Right hindlimb (tissue), 1 donor: Measurements from ENCODE around the gene SORCS2.

Source experiments
- DNase-seq: peaks from one replicate; pipeline ENCODE4 v3.0.0-alpha.2; 2018

SORCS2 gene

DNA sequence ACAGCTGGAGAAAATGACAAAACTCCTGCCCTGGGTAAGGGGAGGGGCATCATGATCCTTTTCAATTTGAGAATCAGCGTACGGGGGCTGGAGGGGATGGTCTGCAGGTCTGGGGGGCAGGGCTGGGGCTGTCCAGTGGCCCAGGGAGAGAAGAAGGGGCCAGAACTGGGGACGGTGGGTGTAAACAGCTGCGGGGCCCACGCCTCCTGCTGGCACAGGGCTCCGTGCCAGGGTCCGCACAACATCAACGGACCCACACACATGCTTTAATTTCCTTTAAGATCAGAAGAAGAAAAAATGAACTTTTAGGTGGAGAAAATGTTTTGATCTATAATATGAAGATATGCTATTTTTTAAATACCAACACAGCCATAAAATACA is 190.3 kb downstream of the SORCS2 start:
- peak; percentile 4 for DNase-seq

DNA sequence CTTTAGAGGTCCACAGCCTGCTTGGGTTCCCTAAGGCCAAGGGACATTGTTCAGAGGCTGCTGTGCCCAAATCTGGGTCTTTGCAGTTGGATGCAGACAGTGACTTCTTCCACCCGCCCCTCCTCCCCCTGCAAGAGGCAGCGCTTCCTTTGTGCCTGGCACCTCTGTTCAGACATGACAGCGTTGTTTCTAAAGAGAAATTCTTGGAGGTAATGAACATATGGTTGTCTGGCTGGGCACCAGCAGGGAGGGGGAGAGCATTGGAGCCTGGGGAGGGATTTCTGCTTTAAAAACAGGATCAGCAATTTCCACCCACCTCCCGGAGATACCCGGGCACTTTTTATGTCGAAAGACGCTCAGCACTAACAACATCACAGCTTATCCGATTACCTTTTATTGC is 190.9 kb downstream of the SORCS2 start:
- peak; percentile 18 for DNase-seq

DNA sequence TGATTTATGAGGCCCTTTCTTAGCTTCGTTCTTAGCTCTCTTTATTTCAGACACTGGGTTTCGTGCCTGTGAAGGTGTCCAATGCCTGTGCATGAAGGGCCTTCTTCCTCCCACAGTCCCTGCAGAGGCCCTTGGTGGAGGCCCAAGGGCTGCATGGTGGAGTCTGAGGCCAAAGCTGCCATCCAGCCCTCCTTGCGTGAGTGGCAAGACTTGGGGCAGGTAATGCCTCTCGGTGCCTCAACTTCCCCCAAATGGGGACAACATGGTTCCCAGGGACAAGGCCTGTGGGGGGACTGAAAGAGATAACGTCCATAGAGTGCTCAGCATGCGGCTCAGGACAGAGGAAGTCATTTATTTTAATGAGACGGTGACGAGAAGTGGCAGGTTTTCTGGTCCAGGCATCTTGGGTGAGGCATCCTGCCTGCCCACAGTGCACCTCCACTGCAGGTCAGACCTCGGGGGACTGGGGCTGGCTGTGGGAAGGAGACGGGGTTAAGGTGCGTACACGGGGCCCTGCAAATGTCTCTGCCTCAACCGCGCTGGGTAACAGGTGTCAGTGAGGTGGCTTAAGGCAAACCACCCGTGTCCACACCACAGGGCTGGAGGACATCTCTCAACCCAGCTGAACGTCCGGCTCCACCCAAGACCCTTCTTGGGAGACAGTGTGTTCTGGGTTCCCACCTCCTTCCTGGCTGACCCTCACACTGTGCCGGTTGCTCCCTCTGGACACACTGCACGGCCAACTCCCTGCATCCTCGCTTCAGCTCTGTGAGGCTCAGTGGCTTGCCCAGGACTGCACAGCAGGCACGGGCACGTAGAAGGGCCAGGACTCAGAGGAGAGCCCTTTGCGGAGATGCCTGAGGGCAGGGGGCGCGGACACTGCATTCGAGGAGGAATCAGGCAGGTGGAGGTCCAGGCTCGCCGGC is 191.9 kb downstream of the SORCS2 start:
- peak; percentile 11 for DNase-seq

DNA sequence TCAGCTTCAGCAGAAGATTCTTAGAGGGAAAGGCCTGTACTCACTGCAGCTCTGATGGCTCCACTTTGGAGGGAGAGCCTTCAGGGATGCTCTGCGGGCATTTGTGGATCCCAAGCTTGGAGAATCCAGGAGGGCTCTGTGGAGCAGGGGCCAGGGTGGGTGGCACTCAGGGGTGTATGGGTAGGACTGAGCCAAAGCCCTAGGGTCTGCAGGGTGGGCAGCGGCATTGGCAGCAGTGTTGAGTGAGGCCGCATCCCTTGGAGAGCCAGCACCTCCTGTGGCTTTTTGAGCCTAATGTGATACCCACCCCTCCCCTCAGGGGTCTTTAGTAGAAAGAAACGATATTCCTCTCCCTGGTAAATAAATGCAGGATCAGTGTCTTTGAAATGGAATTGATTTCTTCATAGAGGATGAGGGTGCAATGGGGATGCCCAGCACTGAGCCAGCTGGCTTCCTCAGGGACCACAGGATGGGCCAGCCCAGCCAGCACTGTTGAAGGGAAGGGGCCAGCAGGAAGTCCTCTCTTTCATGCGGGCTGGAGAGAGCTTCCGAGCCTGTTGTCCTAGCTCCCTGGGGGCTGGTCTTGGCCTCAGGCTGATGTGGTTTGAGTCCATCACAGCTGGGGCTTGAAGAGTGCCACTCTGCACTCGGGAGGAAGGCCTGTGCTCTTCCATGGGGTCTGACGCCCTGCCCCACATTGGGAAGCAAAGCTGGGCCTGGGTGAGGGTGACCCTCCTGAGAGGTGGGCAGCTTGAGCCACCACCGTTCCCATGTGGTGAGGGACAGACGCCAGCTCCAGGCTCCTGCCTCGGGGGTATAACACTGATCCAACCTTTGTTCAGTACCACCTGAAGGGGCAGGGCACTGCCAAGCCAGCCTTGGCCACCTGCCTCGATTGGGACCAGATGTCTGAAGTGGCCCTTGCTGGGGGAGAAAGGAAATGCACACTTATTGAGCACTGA is 192.9 kb downstream of the SORCS2 start:
- peak; percentile 16 for DNase-seq

DNA sequence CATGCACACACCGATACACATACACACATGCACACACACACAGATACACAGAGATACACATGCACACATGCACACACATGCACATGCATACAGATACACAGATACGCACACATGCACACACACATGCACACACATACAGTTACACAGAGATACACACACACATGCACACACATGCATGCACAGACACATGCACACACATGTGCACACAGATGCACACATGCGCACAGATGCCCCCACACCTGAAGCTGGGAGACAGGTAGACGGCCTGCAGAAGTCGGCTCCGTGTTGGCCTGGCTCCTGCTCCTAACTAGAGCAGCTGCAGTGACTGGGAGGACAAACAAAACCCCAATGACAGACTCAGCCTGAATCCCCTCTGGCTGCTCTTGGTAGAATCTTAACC is 195.6 kb downstream of the SORCS2 start:
- peak; percentile 12 for DNase-seq

DNA sequence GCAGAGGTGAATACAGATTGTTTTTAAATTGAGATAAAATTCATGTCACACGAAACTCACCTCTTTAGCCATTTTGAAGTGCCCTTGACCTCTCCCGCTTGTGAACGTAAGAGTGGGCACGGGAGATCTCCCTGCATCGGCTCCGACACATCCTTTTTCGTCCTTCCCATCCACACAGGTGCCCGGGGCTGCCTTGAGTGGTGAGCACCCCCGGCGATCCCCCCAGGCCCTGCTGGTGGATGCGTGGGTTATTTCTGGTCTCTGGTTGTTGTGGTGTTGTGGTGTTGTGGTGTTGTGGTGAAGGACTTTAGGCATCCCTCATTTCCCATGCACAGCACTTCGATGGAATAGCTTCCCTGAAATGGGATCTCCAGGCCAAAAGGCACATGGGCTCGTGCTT is 196.3 kb downstream of the SORCS2 start:
- DNase-seq = peak; percentile 11

DNA sequence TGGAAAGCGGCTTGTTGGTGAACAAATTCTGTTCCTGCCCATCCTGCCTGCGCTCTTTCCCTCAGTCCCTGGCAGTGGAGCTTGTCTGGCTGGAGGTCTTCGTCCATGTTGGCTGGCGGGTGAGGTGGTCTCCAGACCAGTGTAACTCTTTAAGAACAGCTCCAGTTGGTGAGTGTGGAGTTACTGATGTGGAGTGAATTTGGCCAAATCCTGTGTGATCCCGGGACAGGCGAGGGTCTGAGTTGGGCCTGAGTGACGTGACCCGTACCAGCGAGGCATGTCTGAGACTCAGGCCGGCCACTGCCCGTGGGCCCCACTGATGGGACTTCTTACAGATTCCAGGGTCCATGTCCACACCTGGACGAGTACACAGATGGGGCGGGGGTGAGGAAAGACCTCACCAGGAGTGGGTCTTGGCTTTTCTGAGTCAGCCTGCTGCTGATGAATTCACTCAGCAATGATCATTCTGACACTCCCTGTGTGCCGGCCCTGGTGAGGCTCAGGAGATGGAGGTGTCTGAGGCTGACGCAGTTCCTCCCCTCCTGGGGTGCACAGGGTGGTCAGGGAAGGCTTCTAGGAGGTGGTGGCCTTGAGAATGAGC is 196.9 kb downstream of the SORCS2 start:
- no peak for DNase-seq

DNA sequence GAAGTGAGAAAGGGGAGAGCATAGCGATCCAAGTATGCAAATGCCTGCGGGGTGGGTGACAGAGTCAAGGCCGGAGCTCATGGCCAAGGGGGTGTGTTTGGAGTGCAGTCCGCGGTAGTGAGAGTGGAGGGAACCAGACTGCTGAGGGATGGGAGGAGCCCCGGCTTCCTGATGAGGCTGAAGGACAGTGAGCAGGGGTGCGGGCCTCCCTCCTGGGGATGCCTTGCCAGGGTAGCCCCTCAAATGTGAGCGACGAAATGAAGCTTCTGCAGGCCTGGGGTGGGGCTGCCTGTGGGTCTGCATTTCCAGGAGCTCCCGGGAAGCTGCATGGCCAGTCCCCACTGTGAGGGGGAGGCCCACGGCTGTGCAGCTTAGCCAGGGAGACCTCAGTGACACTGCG is 197.4 kb downstream of the SORCS2 start:
- DNase-seq = peak; percentile 39

DNA sequence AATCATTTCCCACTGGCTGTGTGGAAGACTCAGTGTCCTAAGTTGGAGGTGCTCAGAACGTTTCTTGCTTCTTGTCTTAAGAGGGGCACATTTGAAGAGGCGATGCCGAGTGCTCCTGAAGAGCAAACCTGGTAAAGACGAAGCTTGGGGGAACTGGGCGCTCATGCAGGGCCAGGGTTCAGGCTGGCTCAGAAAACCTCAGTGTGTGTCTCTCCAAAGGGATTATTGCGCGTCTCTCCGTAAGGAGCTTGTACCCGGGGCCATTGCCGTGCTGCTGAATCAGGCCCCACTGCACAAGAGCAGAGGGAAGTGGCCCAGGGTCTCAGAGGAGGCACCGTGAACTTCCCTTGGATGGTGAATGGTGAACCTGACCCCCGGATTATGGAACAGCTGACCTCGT is 198.0 kb downstream of the SORCS2 start:
- DNase-seq = peak; percentile 7

DNA sequence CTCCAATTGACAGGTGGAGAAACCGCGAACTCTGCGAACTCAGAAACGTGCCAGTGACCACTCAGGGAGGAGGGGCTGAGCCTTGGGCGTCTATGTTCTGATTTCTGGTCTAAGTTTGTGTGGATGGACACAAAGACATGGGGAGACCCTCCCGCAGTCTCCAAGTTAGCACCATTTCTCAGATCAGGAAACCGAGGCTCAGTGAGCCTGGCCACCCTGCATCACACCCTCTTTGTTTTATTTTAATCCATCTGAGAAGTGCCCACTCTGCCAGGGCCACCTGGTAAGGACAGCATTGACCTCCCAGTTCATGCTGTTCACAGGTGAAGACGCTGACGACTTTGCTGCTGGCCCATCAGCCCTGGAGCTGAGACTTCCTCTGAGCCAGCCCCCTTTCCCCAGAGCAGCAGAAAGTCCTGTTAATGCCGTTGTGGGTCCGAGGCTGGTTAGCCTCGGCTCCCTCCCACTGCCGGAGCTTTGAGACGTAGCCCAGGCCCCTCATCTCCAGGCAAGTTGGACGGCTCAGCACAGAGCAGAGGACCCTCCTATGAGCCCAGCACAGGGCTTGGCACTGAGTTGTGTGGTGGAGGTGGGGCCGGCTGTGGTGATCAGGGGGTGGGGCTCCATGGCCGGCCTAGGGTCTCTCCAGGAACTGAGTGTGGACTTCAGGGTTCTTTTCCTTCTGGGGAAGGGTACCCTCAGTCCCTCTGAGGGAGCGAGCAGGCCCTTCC is 198.7 kb downstream of the SORCS2 start:
- peak; percentile 17 for DNase-seq

DNA sequence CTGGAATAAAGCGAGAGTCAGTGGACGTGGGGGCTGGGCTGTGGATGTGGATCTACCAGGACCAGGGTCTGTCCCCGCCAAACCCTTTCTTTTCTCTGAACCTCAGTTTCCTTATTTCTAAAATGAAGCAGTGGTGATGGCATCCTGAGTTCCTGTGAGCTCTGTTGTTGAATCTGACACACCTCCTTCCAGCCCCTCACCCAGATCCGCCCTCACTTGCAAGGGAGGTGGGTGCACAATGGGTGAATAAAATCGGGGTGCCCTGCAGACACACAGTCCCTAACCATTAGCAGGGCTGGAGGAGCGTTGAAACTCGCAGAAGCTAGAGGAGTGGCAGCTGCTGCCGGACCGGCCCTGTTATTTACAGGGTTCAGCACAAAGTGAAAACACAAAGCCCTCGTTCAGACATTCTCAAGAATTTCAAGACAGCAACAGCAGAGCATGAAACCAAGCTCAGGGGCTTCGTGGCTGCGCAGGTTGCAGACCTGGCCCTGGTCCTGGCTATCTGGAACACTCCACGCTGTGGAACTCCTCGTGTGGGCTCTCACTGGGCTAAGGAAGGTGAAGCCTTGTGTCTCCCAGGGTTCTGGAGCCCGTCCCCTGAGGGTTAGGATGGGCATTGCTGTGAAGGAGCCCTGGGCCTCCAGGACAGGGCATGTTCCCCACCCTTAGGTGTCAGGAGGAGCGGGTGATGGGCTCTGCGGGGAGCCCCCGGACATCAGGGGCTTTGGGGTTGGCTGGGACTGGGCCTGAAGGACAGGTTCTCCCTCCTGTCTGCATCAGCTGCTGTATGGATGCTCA is 199.5 kb downstream of the SORCS2 start:
- peak; percentile 12 for DNase-seq

DNA sequence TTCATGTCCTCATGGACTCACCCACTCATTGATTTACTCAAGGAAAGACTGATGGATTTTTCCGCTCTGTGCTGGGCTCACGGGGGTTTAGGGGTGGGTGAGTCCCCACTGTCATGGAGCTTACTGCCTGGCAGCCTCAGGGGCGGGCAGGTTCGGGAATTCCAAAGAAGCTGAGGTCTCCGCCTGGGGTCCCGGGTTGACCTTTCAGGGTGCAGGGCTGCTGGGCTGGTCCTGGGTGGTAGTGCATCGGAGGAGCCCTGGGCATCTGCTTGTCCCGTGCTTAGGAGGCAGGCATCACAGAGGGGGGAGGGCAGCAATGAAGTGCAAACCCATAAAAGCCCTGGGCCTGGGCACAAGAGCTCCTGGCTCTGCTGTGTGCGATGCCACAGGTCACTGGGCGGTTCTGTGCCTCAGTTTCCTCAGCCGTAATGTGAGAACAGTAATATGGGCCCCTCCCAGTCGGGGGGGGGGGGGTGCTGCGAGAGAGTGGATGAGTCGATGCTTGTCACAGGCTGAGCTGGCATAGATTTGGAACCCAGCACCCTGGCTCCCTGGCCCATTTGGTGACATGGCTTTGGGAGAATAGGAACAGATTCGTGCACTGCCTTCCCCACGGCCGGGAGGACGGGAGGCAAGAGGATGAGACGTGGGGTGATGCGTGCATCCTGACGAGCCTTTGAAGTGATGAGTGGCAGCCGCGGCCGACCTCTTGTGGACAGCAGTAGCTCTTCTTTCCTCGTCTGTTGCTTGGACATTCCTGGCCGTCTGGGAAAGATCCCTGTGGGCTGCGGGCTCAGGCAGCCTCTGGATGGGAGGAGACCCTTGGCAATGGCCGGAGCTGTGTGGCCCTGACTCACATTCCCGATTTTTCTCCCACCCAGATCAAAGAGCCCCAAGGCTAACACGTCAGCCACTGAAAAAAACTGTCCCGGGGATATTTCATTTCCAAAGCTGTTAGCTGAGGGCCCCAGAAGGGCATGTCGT is 200.4 kb downstream of the SORCS2 start:
- DNase-seq = peak; percentile 77

DNA sequence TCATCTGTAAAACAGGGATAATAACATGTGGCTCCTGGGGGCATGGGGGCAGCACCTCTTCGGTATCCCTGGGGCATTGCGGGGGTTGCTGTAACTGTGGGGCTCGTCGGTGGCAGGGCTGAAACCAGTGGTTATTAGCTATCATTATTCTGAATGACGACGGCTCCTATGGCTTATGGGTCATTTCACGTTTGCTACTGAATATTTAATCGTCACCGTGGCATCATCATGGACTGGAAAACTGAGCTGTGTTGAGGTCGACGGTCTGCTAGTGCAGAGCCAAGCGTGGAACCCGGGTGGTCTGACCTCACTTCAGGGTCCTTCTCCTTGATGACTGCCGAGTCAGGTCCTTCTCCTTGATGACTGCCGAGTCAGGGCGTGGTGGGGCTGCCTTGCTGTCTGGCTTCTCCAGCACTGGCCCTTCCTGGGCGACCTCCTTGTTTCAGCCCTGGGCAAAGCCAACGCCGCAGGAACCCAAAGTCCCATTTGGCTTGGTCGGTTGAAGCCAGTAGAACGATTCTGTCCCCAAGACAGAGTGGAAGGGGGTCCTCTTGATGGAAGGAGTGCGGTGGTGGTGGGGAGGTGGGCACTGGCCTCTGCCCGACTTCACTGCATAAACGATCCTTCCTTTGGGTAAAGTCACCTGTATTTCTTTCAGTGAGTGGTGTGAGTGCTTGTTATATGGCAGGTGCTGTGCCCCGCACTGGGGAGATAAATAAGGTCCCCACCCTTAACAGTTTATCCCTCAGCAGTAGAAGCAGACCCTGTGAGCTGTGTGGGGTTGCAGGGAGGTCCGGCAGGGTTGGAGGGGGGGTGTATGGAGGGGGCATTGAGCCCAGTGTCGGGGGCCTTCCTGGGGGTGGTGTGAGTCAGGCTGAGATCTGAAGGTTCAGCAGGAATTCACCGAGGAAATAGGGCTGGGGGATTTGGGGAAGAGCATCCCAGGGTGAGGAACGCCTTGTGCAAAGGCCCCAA is 201.6 kb downstream of the SORCS2 start:
- peak; percentile 9 for DNase-seq

DNA sequence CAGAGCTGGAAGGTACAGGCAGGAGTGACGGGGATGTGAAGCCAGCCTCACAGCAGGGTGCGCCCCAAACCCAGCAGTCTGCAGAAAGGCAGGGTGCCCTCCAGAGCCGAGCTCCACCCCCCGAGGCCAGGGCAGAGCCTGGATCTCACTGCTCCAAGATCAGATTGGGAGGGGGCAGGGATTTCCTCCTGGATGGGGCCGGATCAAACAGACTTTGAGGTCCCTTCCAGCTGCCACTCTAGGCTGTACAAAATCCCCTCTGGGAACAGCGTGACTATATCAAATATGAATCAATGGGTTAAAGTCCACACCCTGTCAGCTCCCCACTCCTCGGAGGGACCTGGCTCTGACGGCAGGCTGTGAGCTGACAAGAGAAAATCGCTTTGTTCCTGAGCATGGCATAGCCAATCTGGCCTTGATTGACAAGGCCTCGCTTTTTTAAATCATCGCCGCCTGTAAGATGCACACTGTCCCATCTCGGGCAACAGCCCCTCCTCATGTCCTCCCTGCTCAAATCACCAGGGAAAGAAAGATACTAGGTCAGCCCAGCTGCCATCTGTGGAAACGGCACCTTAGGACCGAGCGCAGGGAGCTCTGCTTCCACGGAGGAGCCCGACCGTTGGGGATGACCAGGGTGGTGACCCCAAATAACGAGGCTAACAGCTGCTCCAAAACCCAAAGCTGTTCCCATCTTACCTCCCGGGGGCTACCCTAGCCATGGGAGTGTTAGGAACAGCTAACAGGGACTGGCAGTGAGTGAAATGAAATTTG is 202.5 kb downstream of the SORCS2 start:
- DNase-seq = peak; percentile 9

DNA sequence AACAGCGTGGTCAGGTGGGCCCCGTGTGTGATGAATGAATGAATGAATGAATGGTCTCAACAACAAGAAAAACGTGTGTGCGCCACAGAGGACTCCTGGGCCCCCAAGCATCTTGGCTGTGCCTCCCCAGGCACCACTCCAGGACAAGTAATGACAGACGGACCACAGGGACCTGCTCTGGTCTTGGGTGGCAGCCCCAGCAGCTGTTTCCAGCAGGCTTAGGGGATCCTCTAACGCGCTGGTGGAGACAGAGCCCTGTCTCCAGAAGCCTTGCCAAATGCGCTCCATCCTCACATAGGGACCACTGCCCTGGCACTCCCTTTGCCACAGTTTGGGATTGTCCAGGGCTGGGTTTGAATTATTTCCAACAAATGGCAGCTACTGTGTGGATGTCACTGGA is 203.3 kb downstream of the SORCS2 start:
- peak; percentile 35 for DNase-seq

DNA sequence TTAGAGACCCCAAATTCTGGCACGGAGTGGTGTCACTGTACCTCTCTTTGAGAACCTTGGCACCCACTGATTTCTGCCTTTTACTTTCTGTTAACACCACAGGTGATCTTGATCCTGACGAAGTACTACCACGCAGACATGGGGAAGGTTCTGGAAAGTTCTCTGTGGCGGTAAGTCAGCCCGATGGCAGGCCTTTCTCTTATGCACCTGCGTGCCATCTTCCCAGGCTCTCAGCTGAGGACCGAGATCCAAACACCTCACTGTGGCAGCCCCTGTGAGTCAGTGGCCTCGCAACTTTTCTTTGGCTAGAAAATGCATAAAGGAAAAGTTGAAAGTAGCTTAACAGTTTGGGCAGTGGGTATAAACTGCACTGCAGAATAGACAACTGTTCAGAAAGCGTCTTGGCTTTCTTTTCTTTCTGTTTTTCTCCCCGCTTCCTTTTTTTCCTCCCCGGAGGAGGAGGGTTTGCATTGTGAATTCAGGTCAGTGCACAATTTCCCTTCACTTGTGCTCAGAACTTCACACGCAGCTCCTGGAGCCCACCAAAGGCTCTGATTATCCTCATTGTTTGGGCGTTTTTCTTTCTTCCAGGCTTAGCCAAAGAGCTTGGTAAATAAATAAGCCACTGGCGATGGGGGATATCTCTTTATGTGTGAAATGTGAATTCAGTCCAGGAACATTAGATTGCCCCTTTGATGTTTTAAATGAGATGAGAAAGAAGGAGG is 204.0 kb downstream of the SORCS2 start:
- DNase-seq = no peak
